Transverse colon (tissue), 4 donors: Measurements from ENCODE around the gene TOR1AIP2. TPM values are rescaled to one million over a fixed set of nuclear protein-coding genes. Genes with fewer than 3 reads are reported as not detected.

Source experiments
- DNase-seq: peaks from one replicate; pipeline ENCODE4 v3.0.0-alpha.2; 2019
- H3K27ac ChIP-seq, 4 donors: fragments of 200-600 bp; sonication (generic); 2 replicates each; pipeline ENCODE4 v1.5.1; 2016 to 2018; ENCODE audit warnings: inconsistent platforms in 4 of 4
- H3K27me3 ChIP-seq: fragments of 200-600 bp; sonication (generic); 2 replicates; pipeline ENCODE4 v1.5.1; 2017; ENCODE audit warnings: inconsistent platforms
- H3K36me3 ChIP-seq, 4 donors: fragments of 200-600 bp; sonication (generic); 2 replicates each; pipeline ENCODE4 v1.5.1; 2017 to 2019; ENCODE audit warnings: inconsistent platforms in 4 of 4
- H3K4me1 ChIP-seq, 4 donors: fragments of 200-600 bp; sonication (generic); 2 replicates each; pipeline ENCODE4 v1.5.1; 2017 to 2020; ENCODE audit warnings: inconsistent platforms in 4 of 4
- H3K4me3 ChIP-seq, 4 donors: fragments of 200-600 bp; sonication (generic); 1 replicate in 1 of 4; 2 replicates in 3 of 4; pipeline versions ENCODE4 v1.5.1 to v1.6.1; 2017 to 2019; ENCODE audit warnings: inconsistent platforms in 4 of 4
- H3K9me3 ChIP-seq, 2 donors: fragments of 200-600 bp; sonication (generic); 2 replicates each; pipeline ENCODE4 v1.5.1; 2017 to 2019; ENCODE audit warnings: inconsistent platforms in 2 of 2
- CTCF ChIP-seq, 5 experiments: fragments of 200-600 bp in 3 of 5; fragments of 450-650 bp in 2 of 5; sonication (generic) in 3 of 5; IDR thresholded peaks; 1 replicate in 2 of 5; 2 replicates in 3 of 5; pipeline ENCODE4 v1.5.1; 2016 to 2017; ENCODE audit warnings: antibody characterized with exemption in 5 of 5, inconsistent platforms in 3 of 5, mild to moderate bottlenecking in 2 of 5, moderate library complexity in 1 of 5
- EP300 ChIP-seq: sonication (generic); formaldehyde crosslinking; IDR thresholded peaks from one replicate; pipeline ENCODE4 v1.6.1; 2017; ENCODE audit warnings: antibody characterized with exemption, low read depth
- POLR2A ChIP-seq: fragments of 450-650 bp; IDR thresholded peaks from one replicate; pipeline ENCODE4 v1.6.1; 2016; ENCODE audit warnings: antibody characterized with exemption, mild to moderate bottlenecking, moderate library complexity
- POLR2AphosphoS5 ChIP-seq, 3 donors: sonication (generic); formaldehyde crosslinking; IDR thresholded peaks; one replicate each; pipeline ENCODE4 v1.6.1; 2016; ENCODE audit warnings: antibody characterized with exemption in 3 of 3
- WGBS, 2 donors: methylation state at CpG; one replicate each; pipeline ENCODE4 v1.1.5; 2018; ENCODE audit warnings: low coverage in 1 of 2; 5-methylcytosine and 5-hydroxymethylcytosine counted together
- in situ Hi-C, 4 donors: fragments of 200-750 bp; cut with MboI; loops; one replicate each; pipeline versions ENCODE4 v1.15.0 to v1.15.1; 2017; ENCODE audit warnings: low sequenced_read_pairs in 3 of 4, low pct_ligation_motif_present in 1 of 4, low pct_unique_long_range_greater_than_20kb in 1 of 4
- intact Hi-C: fragments of 100-400 bp; cut with DNase I; formaldehyde crosslinking; loops from one replicate; pipeline ENCODE4 v1.15.1; 2023; ENCODE audit warnings: low total_unique reads
- total RNA-seq, 4 donors: library from RNA; depleted of rRNA; stranded (reverse); fragments of >200 nt; gene quantifications; one replicate each; pipeline ENCODE4 v1.1.0, GENCODE V29; 2016

TOR1AIP2 gene
- total RNA-seq, 4 donors from 2014 or later, result 46.0 to 107 (median 75.5) TPM

GRCh38 chr1:179798213-179798863 is 79.3 kb downstream of the TOR1AIP2 start:
- no peaks in the 10 kb centered on the region for H3K36me3 ChIP-seq
- DNase-seq, result no peak
- 85 to 89% methylated on average over 3 to 10 of the region's 10 CpGs for WGBS, 2 donors
- H3K9me3 ChIP-seq, result no peaks in the 10 kb centered on the region
- TF ChIP-seq CTCF (IDR thresholded peaks at IDR 0.05) (no peak), POLR2A (no peak), EP300 (no peak), POLR2AphosphoS5 (IDR thresholded peaks at IDR 0.05) (no peak)
- no peak overlapping the region for H3K27ac ChIP-seq
- intact Hi-C loops (no loop called here), in situ Hi-C loops (no loop called here)
- no peaks in the 10 kb centered on the region for H3K4me1 ChIP-seq
- no peaks in the 10 kb centered on the region for H3K27me3 ChIP-seq
- H3K4me3 ChIP-seq, result no peak overlapping the region

- in situ Hi-C loops, result no loop called here
- no peak overlapping the region for H3K27ac ChIP-seq
These were observed 82.9 kb downstream of the TOR1AIP2 start for GRCh38 chr1:179794669-179795068.

GRCh38 chr1:179794146-179794545 is 83.5 kb downstream of the TOR1AIP2 start:
- H3K27me3 ChIP-seq, result no peaks in the 10 kb centered on the region
- 97% methylated on average over 1 of the region's 1 CpG; no CpG with 5 or more reads in 1 of the 2 donors for WGBS, 2 donors
- no peaks in the 10 kb centered on the region for H3K4me1 ChIP-seq
- DNase-seq, result no peak
- no peaks in the 10 kb centered on the region for H3K36me3 ChIP-seq
- TF ChIP-seq POLR2A (no peak), EP300 (no peak), POLR2AphosphoS5 (IDR thresholded peaks at IDR 0.05) (no peak), CTCF (IDR thresholded peaks at IDR 0.05) (no peak)
- intact Hi-C loops, result no loop called here
- no peak overlapping the region for H3K4me3 ChIP-seq
- no peaks in the 10 kb centered on the region for H3K9me3 ChIP-seq
- H3K27ac ChIP-seq, result no peak overlapping the region
- in situ Hi-C loops, result no loop called here

More at GRCh38 chr1:179794669-179795068, 82.9 kb downstream of the TOR1AIP2 start:
- intact Hi-C loops, result no loop called here
- H3K9me3 ChIP-seq, result no peaks in the 10 kb centered on the region
- H3K36me3 ChIP-seq, result no peaks in the 10 kb centered on the region
- 46 to 51% methylated on average over 3 to 4 of the region's 4 CpGs for WGBS, 2 donors
- no peak overlapping the region for H3K4me3 ChIP-seq
- no peaks in the 10 kb centered on the region for H3K4me1 ChIP-seq
- TF ChIP-seq EP300 (no peak), POLR2AphosphoS5 (IDR thresholded peaks at IDR 0.05) (no peak), POLR2A (no peak), CTCF (IDR thresholded peaks at IDR 0.05) (no peak)
- DNase-seq, result no peak
- H3K27me3 ChIP-seq, result no peaks in the 10 kb centered on the region

GRCh38 chr1:179793281-179793680 is 84.3 kb downstream of the TOR1AIP2 start:
- H3K36me3 ChIP-seq, result no peaks in the 10 kb centered on the region
- H3K27me3 ChIP-seq, result no peaks in the 10 kb centered on the region
- H3K4me3 ChIP-seq, result no peak overlapping the region
- intact Hi-C loops, result no loop called here
- TF ChIP-seq EP300 (no peak), POLR2AphosphoS5 (IDR thresholded peaks at IDR 0.05) (no peak), CTCF (IDR thresholded peaks at IDR 0.05) (no peak), POLR2A (no peak)
- H3K27ac ChIP-seq, result no peak overlapping the region
- H3K9me3 ChIP-seq, result no peaks in the 10 kb centered on the region
- WGBS, 2 donors, result 87 to 95% methylated on average over 4 of the region's 4 CpGs
- in situ Hi-C loops, result no loop called here
- DNase-seq, result no peak
- H3K4me1 ChIP-seq, result no peaks in the 10 kb centered on the region

Other genes with a start within 250 kb of the TOR1AIP2 start
- gene FAM163A, start 134.5 kb downstream of the TOR1AIP2 start, total RNA-seq, result under 1 TPM in 3 of 4 donors, not detected in 1; 0.14 to 0.60 (median 0.48) TPM
- gene TOR1AIP1, start 4.5 kb upstream of the TOR1AIP2 start, total RNA-seq, result 10 to 100 TPM; 34.8 to 44.6 (median 41.2) TPM
- gene CEP350, start 77.0 kb upstream of the TOR1AIP2 start, total RNA-seq, result 10 to 100 TPM; 40.0 to 60.3 (median 57.3) TPM